ENCODE results near the gene MYO7B. TPM values are rescaled to one million over a fixed set of nuclear protein-coding genes. Genes with fewer than 3 reads are reported as not detected.

MYO7B gene
- total RNA-seq, 1 experiment from 2014 or later, result 0.05 TPM

DNA sequence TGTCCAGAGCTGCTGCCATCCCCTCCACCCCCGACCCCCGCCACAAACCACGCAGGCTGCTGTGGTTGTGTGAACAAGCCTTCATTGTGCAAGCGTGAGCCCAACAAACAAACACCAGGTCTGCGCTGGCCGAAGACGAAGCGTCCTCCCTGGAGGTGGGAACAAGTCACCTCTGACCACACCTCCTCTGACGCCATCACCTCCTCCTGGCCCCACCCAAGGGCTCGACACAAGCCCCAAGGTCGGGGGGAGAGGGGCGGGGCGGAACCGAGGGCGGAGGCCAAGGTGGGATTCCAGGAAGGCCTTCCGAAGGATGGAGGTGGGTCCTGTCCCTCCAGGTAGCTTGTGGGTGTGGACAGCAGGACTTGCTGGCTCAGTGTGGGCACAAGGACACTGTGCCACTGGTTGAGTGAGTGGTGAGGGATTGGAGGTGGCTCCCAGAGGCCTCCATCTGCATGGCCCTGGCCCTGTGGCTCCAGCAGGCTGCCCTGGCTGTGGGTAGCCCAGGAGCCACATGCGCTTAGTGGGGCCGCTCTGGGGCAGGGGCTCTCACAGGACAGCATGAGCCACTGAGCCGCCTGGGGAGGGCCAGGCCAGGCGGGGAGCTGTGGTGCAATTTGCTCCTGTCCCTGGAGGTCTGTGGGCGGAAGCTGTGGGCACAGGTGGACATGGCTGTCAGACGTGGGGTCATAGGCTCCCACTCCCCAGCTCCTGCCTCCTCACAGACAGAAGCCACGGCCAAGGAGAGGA, 103.1 kb downstream of the MYO7B start:
- TF ChIP-seq, protein P1, sequence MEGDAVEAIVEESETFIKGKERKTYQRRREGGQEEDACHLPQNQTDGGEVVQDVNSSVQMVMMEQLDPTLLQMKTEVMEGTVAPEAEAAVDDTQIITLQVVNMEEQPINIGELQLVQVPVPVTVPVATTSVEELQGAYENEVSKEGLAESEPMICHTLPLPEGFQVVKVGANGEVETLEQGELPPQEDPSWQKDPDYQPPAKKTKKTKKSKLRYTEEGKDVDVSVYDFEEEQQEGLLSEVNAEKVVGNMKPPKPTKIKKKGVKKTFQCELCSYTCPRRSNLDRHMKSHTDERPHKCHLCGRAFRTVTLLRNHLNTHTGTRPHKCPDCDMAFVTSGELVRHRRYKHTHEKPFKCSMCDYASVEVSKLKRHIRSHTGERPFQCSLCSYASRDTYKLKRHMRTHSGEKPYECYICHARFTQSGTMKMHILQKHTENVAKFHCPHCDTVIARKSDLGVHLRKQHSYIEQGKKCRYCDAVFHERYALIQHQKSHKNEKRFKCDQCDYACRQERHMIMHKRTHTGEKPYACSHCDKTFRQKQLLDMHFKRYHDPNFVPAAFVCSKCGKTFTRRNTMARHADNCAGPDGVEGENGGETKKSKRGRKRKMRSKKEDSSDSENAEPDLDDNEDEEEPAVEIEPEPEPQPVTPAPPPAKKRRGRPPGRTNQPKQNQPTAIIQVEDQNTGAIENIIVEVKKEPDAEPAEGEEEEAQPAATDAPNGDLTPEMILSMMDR (IDR thresholded peaks at IDR 0.05; ENCODE audit: unreplicated experiment), result no peak
- DNase-seq, result no peak
- intact Hi-C loops (cut with micrococcal nuclease; ENCODE audit: unreplicated experiment), result no loop called here
- Mint-ChIP-seq H3K27ac (ENCODE audit: unreplicated experiment) (no peak overlapping the region), H3K27me3 (ENCODE audit: unreplicated experiment) (no peaks in the 10 kb centered on the region), H3K9me3 (ENCODE audit: low read depth, unreplicated experiment) (no peaks in the 10 kb centered on the region), H3K36me3 (ENCODE audit: insufficient read depth, unreplicated experiment) (no peaks in the 10 kb centered on the region), H3K4me3 (ENCODE audit: low read depth, unreplicated experiment) (no peak overlapping the region), H3K4me1 (ENCODE audit: low read depth, unreplicated experiment) (no peaks in the 10 kb centered on the region)
- CTCF ChIA-PET, result no interaction called here
- BruUV-seq (replicated peaks), result no TSS peak

DNA sequence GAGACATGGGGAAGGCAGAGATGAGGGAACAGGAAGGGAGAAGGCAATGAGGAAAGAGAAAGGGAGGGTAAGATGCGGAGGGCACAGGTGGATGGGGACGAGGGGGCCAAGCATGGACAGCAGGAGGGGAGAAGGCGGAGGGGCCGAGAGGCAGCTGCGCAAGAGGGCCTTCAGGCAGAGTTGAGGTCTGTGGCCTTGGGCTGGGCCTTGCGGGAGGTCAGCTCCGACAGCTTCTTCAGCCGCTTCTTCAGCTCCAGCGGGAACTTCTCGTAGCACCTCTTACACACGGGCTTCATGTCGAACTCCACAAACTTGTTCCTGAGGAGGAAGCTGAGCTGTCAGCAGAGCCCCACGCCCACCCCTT, 103.6 kb downstream of the MYO7B start:
- intact Hi-C loops (cut with micrococcal nuclease; ENCODE audit: unreplicated experiment), result no loop called here
- Mint-ChIP-seq H3K36me3 (ENCODE audit: insufficient read depth, unreplicated experiment) (no peaks in the 10 kb centered on the region), H3K4me1 (ENCODE audit: low read depth, unreplicated experiment) (no peaks in the 10 kb centered on the region), H3K27ac (ENCODE audit: unreplicated experiment) (no peak overlapping the region), H3K4me3 (ENCODE audit: low read depth, unreplicated experiment) (no peak overlapping the region), H3K9me3 (ENCODE audit: low read depth, unreplicated experiment) (no peaks in the 10 kb centered on the region), H3K27me3 (ENCODE audit: unreplicated experiment) (no peaks in the 10 kb centered on the region)
- DNase-seq, result no peak
- TF ChIP-seq, protein P1 (IDR thresholded peaks at IDR 0.05; ENCODE audit: unreplicated experiment), result no peak
- CTCF ChIA-PET, result no interaction called here
- BruUV-seq (replicated peaks), result no TSS peak

DNA sequence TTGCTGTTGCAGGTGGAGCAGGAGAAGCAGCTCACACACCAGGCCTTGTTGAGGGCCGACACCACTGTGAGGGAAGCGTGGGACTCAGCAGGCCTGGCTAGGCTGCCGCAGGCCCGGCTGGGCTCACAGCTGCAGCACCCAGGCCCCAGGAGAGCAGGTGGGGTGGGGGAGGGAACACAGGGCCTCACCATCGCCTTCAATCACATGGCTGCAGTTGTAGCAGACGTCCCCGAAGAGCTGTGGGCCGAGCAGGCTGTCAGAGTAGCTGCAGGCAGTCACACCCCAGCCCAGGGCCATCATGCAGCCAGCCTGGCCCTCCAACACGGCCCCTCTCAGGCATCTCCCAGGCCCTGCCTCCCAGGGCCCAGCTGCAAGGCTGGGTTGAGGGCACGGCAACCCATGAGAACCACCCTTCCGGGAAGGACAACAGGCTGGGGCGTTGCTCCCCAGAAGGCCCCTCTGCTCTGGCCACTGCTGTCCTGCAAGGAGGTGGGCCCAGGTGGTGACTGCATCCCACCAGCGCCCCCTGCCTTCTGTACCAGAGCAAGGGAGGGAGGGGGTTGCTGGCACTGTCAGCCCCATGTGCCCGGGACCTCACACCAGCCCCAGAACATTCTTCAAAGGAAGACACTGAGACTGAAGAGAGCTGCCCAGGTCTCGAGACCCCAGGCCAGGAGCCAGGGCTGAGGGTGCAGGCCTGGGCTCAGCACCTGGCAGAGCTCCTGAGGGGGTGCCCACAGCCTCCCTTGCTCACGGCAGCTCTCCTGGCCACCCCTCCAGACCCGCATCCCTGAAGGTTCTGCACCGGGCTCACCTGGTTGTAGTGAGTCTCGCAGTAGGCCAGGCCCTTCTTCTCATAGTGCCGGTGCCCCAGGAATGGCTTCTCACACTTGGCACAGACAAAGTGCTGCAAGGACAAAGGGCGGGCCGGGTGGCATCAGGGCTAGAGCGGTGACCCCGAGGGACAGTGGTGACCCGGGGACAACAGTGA, 104.9 kb downstream of the MYO7B start:
- TF ChIP-seq, protein P1 (IDR thresholded peaks at IDR 0.05; ENCODE audit: unreplicated experiment), result no peak
- Mint-ChIP-seq H3K9me3 (ENCODE audit: low read depth, unreplicated experiment) (no peaks in the 10 kb centered on the region), H3K4me3 (ENCODE audit: low read depth, unreplicated experiment) (no peak overlapping the region), H3K27ac (ENCODE audit: unreplicated experiment) (no peak overlapping the region), H3K4me1 (ENCODE audit: low read depth, unreplicated experiment) (no peaks in the 10 kb centered on the region), H3K36me3 (ENCODE audit: insufficient read depth, unreplicated experiment) (no peaks in the 10 kb centered on the region), H3K27me3 (ENCODE audit: unreplicated experiment) (no peaks in the 10 kb centered on the region)
- no peak for DNase-seq
- no TSS peak for BruUV-seq (replicated peaks)
- CTCF ChIA-PET, result interaction anchor here (0.6 kb wide), 1 partner anchor 36 kb away, joined by 4 read pairs; no protein-coding TSS in a partner anchor
- intact Hi-C loops (cut with micrococcal nuclease; ENCODE audit: unreplicated experiment), result no loop called here

DNA sequence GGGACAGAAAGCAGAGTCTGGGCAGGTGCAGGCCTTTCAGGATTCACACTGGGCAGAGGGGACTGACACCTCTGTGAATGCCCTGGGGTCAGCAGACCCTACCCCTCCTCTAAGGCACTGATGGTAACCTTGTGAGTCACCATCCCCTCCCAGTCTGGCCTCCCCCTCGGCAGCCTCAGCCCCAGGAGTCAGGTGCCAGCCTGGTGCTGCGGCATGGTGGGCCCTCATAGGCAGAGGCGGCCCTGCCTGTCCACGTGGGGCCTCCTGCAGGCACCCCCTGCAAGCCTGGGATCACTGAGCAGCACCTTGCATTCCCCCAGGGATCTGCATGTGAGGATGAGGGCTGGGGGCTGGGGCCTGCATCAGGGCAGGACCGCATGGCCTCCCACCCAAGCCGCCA, 105.7 kb downstream of the MYO7B start:
- Mint-ChIP-seq H3K4me3 (ENCODE audit: low read depth, unreplicated experiment) (no peak overlapping the region), H3K27ac (ENCODE audit: unreplicated experiment) (no peak overlapping the region), H3K27me3 (ENCODE audit: unreplicated experiment) (no peaks in the 10 kb centered on the region), H3K9me3 (ENCODE audit: low read depth, unreplicated experiment) (no peaks in the 10 kb centered on the region), H3K36me3 (ENCODE audit: insufficient read depth, unreplicated experiment) (no peaks in the 10 kb centered on the region), H3K4me1 (ENCODE audit: low read depth, unreplicated experiment) (no peaks in the 10 kb centered on the region)
- intact Hi-C loops (cut with micrococcal nuclease; ENCODE audit: unreplicated experiment), result no loop called here
- TF ChIP-seq, protein P1 (IDR thresholded peaks at IDR 0.05; ENCODE audit: unreplicated experiment), result no peak
- no TSS peak for BruUV-seq (replicated peaks)
- CTCF ChIA-PET, result no interaction called here
- DNase-seq, result no peak

All from Calu3 (cell line).